HG03558 (cell line): ENCODE results near the gene ESCO1.
"Not testable (repeated sequence)": the region's sequence is repeated elsewhere in the genome, so short reads cannot be mapped to it uniquely, and the experiment has no call there.

ENCODE experiments used
- ATAC-seq: cut with Tn5 transposase; IDR thresholded peaks from one replicate; pipeline ENCODE4 v1.9.1; 2021; ENCODE audit warnings: moderate number of reproducible peaks; ENCODE audit not compliant: unreplicated experiment; ENCODE audit errors: extremely low read depth

ESCO1 gene, protein sequence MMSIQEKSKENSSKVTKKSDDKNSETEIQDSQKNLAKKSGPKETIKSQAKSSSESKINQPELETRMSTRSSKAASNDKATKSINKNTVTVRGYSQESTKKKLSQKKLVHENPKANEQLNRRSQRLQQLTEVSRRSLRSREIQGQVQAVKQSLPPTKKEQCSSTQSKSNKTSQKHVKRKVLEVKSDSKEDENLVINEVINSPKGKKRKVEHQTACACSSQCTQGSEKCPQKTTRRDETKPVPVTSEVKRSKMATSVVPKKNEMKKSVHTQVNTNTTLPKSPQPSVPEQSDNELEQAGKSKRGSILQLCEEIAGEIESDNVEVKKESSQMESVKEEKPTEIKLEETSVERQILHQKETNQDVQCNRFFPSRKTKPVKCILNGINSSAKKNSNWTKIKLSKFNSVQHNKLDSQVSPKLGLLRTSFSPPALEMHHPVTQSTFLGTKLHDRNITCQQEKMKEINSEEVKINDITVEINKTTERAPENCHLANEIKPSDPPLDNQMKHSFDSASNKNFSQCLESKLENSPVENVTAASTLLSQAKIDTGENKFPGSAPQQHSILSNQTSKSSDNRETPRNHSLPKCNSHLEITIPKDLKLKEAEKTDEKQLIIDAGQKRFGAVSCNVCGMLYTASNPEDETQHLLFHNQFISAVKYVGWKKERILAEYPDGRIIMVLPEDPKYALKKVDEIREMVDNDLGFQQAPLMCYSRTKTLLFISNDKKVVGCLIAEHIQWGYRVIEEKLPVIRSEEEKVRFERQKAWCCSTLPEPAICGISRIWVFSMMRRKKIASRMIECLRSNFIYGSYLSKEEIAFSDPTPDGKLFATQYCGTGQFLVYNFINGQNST

GRCh38 chr18:21600526-21601410 is at the start of gene ESCO1:
ESCO1 (minus strand) TSS chr18:21600704; CDS start chr18:21574843, 25,861 bp downstream.
- peak; percentile 83 for ATAC-seq

GRCh38 chr18:21640375-21640774 is 39.9 kb upstream of the ESCO1 start:
- ATAC-seq, result not testable (repeated sequence)

DNA sequence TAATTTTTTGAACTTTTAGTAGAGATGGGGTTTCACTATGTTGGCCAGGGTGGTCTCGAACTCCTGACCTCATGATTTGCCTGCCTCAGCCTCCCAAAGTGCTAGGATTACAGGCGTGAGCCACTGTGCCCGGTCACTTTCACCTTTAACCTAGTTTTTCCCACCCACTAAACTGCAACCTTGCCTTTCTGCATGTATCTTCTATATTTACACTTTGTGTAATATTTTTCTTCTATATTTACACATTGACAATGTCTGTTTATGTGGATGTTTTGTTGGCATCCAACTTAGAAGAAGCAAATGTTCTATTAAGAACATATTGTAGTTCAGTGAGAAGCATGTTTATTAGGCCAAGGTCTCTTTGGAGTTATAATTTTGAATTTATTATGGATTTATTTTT is 38.3 kb upstream of the ESCO1 start:
- ATAC-seq, result no peak

DNA sequence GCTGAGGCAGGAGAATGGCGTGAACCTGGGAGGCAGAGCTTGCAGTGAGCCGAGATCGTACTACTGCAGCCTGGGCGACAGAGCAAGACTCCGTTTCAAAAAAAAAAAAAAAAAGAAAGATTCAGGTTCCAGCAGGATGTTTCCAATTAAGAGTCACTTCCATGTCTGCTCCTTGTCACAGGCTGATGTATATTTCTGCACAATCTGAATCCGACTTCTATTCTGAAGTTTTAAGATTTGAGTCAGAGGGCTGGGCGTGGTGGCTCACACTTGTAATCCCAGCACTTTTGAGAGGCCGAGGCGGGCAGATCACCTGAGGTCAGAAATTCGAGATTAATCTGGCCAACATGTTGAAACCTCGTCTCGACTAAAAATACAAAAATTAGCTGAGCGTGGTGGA is 36.3 kb upstream of the ESCO1 start:
- ATAC-seq, result no peak

- no peak for ATAC-seq
Observed at GRCh38 chr18:21634588-21635199, 34.2 kb upstream of the ESCO1 start.

DNA sequence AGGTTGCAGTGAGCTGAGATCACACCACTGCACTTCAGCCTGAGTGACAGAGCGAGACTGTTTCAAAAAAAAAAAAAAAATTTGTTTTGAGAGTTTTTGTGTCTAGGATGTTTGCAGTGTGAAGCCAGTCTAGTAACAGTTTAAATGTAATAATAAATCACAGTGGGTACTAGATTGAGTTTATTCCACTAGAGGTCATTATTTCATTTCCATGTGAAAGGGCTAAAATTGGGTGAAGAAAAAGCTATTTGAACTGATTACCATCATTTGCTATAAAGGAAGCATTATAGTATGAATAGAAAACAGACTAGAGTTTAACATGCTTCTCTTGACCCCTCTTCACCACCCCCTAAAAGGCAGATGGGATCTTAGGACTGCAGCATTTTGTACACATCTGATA is 31.9 kb upstream of the ESCO1 start:
- no peak for ATAC-seq

DNA sequence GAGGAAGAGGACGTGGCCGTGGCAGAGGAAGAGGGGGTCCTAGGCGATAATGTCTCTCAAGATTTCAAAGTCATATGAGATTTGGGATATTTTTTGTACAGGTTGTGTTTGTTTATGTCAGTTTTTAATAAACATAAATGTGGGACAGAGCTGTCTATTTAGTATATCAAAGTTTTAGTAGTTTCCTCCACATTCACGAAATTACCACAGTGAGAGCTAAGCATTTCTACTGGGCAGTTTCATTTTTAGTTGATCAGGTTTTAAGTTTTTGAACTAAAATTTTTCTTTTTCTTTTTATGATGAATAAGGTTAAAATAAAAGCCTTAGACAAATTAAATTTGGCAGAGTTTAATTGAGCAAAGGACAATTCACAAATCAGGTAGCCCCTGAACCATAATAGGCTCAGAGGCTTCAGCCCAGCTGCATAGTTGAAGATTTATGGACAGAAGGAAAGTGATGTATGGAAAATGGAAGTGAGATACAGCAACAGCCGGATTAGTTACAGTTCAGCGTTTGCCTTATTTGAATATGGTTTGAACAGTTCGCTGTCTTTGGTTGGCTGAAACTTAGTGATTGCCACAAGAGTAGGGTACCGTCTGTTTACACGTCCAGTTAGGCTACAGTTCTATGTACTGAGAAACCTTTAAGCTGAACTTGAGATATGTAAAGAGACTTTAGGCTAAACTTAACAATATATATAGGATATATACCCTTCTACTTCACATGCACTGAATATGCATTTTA is 28.8 kb upstream of the ESCO1 start:
- ATAC-seq, result peak; percentile 65

DNA sequence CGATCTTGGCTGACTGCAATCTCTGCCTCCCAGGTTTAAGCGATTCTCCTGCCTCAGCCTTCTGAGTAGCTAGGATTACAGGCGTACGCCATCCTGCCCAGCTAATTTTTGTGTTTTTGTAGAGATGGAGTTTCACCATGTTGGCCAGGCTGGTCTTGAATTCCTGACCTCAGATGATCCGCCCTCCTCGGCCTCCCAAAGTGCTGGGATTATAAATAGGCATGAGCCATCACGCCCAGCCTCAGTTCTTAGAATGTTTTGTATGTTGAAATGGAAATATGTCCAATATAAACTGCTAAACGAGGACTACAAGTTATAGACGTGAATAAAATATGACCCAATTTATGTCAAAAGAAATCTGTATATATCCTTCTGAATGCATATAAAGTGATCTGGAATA is 21.1 kb upstream of the ESCO1 start:
- ATAC-seq, result not testable (repeated sequence)

GRCh38 chr18:21612125-21613039 is 11.9 kb upstream of the ESCO1 start, which contains the start of gene SNRPD1:
SNRPD1 (plus strand) TSS chr18:21612314; CDS start chr18:21612430, 116 bp downstream.
- ATAC-seq, result peak; percentile 91

DNA sequence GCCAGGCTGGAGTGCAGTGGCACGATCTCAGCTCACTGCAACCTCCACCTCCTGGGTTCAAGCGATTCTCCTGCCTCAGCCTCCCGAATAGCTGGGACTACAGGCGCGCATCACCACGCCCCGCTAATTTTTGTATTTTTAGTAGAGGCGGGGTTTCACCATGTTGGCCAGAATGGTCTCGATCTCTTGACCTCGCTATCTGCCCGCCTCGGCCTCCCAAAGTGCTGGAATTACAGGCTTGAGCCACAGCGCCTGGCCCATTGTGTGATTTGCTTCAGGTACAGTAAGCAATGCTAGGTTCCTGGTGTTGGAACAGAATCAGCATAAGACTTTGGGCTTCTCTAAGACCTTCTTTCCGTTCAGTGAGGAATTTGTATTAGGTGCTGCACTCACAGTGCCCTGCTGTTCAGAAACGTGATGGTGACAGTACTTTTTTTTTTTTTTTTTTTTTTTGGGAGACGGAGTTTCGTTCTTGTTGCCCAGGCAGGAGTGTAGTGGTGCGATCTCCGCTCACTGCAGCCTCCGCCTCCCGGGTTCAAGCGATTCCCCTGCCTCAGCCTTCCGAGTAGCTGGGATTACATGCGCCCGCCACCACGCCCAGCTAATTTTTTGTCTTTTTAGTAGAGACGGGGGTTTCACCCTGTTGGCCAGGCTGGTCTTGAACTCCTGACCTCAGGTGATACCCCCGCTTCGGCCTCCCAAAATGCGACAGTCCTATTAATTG is 11.1 kb upstream of the ESCO1 start:
- ATAC-seq, result not testable (repeated sequence)

DNA sequence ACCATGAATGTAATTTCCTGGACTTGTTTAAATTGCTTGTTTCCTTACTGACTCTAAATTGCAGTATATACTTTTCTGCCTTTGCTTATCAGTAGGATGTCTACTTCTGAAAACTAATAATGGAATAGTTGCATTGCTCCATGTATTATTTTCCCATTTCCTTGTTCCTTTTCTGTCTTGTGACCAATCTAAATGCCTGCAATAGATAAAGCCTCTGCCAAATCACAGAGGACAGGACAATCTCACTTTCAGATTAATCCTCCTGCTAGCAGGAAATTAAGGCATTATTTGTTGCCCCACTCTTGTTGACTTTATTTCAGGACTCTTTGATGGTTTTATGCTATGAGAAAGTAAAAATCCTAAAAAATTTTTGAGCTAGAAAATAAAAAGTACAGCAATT is 4.7 kb upstream of the ESCO1 start:
- no peak for ATAC-seq

- no peak for ATAC-seq
Observed at GRCh38 chr18:21604671-21605070, 4.2 kb upstream of the ESCO1 start.

GRCh38 chr18:21602299-21602587 is 1.7 kb upstream of the ESCO1 start:
- ATAC-seq, result no peak

DNA sequence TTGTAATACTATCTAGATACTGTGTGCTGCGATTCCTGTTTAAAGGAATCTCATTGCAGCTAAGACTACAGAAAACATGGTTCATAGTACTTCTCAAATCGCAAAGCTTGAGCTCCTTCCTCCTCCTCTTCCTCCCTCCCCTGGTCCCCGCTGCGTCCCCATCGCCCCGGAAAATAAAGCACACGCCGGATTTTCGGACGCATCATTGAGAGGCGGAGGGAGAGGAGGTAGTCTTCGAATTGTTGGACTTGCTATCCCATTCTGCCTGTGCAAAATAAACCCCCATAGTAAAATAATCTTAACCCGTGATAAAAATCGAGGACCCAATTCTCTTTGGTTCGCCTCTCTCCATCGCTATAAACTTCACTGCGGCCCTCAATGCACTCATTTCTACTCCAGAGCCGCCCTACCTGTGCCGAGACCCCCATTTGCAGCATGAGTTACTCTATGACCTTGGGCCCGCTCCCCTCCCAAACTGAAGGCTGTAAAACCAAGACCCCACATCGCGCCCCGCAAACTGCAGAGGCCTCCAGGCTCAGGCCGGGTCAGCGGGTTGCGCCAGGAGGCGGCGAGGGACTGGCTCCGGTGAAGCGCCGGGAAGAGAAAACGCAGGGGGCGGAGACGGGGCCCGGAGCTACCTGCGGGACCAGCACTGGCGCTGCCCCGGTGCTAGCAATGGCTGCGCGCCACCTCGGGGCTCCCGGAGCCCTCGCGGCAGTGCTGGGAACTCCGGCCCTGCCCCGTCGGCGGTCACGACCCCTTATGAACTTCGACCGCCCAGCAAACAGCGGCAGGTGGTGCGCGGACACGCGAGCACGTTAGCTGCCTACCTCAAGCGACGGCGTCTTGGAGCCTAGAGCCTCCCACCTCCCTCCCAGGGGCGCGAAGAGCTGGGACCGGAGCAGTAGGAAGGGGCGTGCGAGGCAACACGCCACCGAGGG is 649 bp downstream of the ESCO1 start:
- no peak for ATAC-seq

DNA sequence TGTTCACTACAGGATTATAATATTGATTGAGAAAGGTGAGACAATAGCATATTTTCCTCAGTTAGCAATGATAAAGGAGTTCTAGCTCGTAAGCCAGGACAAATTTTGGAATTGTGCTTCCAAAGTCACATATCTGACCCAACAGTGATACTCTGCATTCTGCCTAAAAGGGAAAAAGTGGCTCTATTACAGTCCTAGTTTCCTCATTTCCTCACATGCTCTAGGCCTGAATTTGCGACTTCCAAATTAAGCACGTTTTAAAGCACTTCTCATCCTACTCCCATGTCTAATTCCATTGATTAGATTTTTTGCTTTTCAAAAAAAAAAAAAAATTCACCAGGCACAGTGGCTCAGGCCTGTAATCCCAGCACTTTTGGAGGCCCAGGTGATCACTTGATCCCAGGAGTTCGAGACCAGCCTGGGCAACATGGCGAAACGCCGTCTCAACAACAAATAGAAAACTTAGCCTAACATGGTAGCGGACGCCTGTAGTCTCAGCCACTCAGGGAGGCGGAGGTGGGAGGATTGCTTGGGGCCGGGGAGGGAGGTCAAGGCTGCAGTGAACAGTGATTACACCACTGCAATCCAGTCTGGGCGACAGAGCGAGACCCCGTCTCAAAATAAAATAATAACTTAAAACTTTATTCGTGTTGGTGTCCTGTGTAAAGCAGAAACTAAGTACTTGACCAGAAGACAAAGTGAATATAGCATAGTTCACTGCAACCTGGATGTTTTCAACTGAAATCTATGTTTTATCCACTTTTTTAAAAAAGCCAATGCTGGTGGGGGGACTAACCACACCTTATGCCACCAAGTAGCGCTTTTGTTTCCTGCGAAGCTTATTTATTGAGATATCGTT is 1.5 kb downstream of the ESCO1 start:
- ATAC-seq, result no peak

DNA sequence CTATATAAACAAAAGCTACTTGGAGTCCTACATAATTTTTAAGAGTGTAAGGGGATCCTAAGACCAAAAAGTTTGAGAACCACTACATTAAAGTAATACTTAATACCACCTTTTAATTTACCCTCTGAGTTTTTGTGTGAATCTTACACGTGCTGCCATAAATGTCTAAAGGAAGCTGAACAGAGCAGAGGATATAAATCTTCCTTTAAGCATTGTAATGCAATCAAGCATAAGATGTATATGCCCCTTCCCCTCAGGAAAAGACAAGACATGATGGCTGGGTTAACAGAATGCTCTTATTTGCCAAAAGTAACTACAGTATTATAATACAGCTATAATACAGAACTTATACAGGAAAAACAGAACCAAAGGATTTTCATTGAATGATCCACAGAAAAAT is 2.9 kb downstream of the ESCO1 start:
- ATAC-seq, result no peak
